Mucosa of rectum (tissue), 2 donors: ENCODE measurements around the gene FGR.

Experiments
- H3K27ac ChIP-seq, 2 donors: one replicate each; pipeline ENCODE4 v1.7.0; 2013; ENCODE audit warnings: inconsistent platforms in 2 of 2, low read depth in 2 of 2, low read length in 2 of 2
- H3K27me3 ChIP-seq, 2 donors: one replicate each; pipeline ENCODE4 v1.7.0; 2013; ENCODE audit warnings: low read length in 2 of 2; ENCODE audit not compliant: control insufficient read depth in 2 of 2, insufficient read depth in 2 of 2
- H3K36me3 ChIP-seq, 2 donors: one replicate each; pipeline ENCODE4 v1.7.0; 2013; ENCODE audit warnings: low read length in 2 of 2; ENCODE audit not compliant: control insufficient read depth in 2 of 2, insufficient read depth in 2 of 2
- H3K4me1 ChIP-seq, 2 donors: one replicate each; pipeline ENCODE4 v1.7.0; 2013; ENCODE audit warnings: low read length in 2 of 2, mild to moderate bottlenecking in 1 of 2; ENCODE audit not compliant: control insufficient read depth in 2 of 2, insufficient read depth in 2 of 2
- H3K4me3 ChIP-seq, 2 donors: one replicate each; pipeline ENCODE4 v1.7.0; 2013; ENCODE audit warnings: low read length in 2 of 2
- H3K9ac ChIP-seq, 2 donors: one replicate each; pipeline ENCODE4 v1.7.0; 2013; ENCODE audit warnings: low read length in 2 of 2, low read depth in 1 of 2, mild to moderate bottlenecking in 1 of 2
- H3K9me3 ChIP-seq, 2 donors: one replicate each; pipeline ENCODE4 v1.7.0; 2013; ENCODE audit warnings: low read length in 2 of 2; ENCODE audit not compliant: control insufficient read depth in 2 of 2
- donor health status: healthy.
- donor health status: Normal muscosa, but diverticular disease.

Gene FGR

DNA sequence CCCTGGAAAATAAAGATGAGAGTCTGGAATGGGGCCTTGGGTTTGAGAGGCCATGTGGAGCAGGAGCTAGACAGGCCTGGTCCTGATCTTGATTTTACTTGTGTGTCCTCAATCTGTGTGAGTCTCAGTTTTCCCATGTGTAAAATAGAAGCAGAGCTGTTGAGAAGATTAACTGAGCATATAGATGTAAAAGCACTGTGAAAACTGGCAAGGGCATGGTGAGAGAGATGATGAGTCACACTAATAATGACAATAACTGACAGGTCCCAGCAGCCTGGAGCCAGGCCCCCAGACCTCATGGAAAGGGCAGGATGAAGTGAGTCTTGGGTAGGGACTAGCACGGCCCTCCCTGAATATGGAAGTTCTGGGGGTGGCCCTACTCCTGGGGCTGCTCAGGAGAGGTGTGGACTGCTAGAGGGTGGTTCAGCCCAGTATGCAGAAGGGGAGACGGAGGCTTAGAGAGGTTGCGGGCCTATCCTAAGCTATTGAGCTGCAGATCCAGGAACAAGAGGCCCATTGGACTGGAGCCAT is 28.2 kb downstream of the FGR start:
- Histone ChIP-seq H3K9me3 (no peaks in the 10 kb centered on the region), H3K27ac (no peak overlapping the region), H3K36me3 (no peaks in the 10 kb centered on the region), H3K4me1 (peaks cover 7 to 11% of the 10 kb centered on the region in 2 donors), H3K27me3 (no peaks in the 10 kb centered on the region), H3K4me3 (no peak overlapping the region), H3K9ac (no peak overlapping the region)

DNA sequence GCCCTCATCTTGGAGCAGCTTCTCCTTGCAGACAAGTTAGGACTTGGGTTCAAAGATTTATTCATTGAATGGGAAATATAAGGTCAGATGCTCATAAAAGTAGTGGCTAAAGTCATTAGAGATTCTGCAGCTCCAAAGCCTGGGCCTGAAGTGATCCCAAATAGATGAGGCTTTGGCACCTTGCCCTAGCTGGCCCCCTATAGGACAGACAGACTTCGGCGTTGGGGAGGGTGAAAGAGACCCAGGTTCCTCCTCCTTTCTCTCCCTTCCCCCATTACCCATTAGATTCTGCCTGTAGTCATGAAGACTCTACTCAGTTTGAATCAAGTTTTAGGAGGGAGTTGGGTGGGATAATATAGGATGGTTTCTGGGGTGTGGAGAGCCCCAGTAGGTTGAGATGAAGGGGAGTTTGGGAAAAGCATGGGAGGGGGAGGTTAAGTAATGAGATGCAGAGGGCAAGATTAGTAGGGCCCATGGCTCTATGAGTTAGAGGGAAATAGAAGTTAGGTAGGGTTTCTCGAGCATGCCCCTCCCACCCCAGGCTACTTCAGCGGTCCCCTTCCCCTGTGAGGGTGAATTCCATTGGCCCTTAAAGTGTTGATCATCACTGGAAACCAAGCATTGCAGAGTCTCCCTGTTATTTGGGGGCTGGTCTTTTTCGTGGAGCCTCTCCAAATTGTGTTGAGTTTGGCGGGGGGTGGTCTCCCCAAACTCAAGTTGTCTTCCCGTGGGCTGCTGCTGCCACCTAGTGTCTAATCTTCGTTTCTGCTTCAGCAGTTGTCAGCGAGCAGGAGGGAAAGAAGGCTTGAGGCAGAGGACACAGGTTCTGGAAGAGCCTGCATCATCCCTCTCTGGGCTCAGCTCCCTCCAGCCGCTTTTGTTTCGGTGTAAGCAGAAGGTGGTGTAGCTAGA is 28.9 kb downstream of the FGR start:
- Histone ChIP-seq H3K36me3 (no peaks in the 10 kb centered on the region), H3K9ac (no peak overlapping the region), H3K27me3 (no peaks in the 10 kb centered on the region), H3K27ac (no peak overlapping the region), H3K4me3 (no peak overlapping the region), H3K4me1 (peaks cover 12 to 13% of the 10 kb centered on the region in 2 donors), H3K9me3 (no peaks in the 10 kb centered on the region)

DNA sequence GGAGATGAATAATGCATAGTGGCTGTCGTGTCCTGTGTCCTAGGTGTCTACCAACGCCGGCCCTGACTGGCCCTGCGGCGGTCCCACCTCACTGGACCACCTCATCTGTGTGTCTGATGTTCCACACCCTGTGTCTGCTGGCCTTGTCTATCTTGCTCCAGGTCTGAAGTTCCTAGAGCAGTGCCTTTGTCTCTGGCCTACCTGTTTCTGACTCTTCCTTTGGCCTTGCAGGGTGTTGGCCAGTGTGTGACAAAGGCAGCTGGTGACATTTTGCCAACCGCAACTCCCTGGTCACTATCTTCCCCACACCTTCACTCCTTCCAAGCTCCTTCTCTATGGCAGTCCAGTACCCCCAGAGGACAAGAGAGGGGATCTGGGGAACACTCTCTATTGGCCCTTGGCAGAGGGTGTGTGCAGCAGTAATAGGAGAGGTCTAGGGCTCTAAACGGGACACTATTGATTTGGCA is 29.7 kb downstream of the FGR start:
- Histone ChIP-seq H3K27ac (no peak overlapping the region), H3K36me3 (no peaks in the 10 kb centered on the region), H3K4me3 (no peak overlapping the region), H3K9me3 (no peaks in the 10 kb centered on the region), H3K4me1 (peaks cover 13 to 14% of the 10 kb centered on the region in 2 donors), H3K9ac (no peak overlapping the region), H3K27me3 (no peaks in the 10 kb centered on the region)

DNA sequence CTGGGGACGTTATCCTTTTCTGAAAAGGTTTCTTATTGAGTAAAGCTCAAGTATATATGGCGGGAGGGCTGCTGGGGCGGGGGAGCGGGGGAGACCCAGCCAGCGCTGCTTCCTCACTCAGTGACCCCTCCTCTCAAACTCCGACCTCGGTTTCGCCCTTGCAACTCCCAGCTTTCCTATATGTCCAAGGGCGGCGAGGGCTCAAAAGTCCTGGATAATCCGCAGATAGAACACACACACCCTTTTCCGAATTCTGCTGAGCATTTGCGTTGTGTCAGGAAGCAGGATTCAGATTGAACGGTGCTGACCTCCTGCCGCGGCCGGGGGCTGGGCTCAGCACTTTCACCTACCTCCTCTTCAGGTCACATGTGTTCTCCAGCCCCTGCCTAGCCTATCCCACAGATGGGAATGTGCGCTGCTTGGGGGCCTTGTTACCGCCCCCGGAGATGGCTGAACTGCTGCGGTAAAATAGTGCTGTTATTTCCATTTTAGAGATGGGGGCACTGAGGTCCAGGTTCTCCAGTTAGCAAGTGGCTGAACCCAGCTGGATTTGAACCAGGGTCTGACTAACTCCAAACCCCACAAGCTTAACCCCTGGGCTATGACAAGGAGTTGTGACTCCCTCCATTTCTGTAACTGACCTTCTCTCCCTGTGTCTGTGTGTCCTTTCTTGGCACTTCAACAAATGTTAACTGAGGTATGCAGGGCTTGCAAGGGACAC is 30.2 kb downstream of the FGR start:
- Histone ChIP-seq H3K27ac (peak overlapping the region in 1 of 2 donors; percentile 94), H3K4me1 (peaks cover 14 to 17% of the 10 kb centered on the region in 2 donors)

DNA sequence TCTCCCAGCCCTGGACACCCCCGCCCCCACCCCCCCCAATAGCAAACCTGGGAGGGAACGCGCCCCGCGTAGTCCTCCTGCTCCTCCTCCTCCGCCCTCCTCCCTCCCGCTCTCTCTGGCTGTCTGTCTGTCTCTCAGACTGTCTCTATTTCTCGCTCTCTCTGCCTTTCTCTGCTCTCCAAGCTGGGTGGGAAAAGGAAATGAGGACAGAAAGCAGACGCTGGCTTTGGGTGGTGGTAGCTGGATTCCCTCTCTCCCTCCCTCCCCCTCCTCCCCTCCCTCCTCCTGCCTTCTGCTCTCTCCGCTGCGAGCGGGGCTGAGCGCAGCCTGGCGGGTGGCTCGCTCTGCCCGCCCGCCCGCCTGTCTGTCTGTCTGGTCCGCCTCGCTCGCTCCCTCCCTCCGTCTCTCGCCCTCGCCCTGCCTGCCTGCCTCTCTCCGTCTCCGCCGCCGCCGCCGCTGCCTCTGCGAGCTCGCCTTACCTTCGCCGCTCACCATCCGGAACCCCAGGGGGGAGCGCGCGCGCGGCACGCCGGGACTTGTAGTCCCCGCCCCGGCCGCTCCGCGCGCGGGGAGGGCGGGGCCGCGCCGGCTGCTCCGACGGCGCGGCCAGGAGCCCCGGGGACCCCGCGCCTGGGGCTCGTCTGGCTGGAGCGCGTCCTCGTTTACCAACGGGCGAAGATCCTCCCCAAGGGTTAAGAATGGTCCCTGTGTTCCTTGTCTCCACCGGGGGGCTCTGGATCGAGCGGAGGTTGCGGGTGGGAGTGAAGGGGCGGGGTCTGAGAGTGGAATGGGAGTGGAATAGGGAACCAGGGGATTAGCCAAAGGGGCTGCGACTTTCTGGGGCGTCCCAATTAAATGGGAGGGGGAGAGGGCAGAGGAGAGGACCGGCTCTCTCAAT is 31.1 kb downstream of the FGR start, which contains the start of gene AHDC1:
AHDC1 (minus strand) TSS at position 464 of the 898 bp plus-strand sequence. CDS start 52,029 bp downstream, outside the sequence.
- H3K27ac ChIP-seq: peak within 1 kb of the TSS; percentile 94 to 96
- H3K4me1 ChIP-seq: peaks cover 18 to 25% of the 10 kb centered on the region in 2 donors

More for the DNA sequence above, 30.2 kb downstream of the FGR start:
- Histone ChIP-seq H3K9ac (no peak overlapping the region), H3K4me3 (no peak overlapping the region), H3K9me3 (no peaks in the 10 kb centered on the region), H3K36me3 (no peaks in the 10 kb centered on the region), H3K27me3 (no peaks in the 10 kb centered on the region)

DNA sequence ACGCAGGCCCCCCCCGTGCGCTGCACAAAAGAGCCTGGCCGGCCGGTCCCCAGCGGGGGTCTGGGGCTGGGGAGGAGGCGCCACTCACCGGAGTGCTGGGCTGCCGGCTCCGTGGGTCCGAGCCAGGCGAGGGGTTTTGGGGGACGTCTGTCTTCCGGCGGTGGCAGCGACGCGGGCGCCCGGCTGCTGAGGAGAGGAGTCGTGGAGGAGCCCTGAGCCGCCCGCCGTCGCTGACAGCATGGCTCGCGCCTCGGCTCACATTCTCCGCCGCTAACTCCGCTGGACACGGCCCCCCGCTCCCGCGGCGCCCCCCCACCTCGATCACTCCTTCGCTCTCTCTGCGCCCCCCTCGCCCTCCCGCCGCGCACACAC is 31.7 kb downstream of the FGR start:
- Histone ChIP-seq H3K36me3 (no peaks in the 10 kb centered on the region), H3K9me3 (no peaks in the 10 kb centered on the region), H3K27ac (peak overlapping the region; percentile 94 to 96), H3K27me3 (no peaks in the 10 kb centered on the region), H3K4me3 (peak overlapping the region; percentile 85 to 96), H3K9ac (peak overlapping the region; percentile 65 to 87), H3K4me1 (peaks cover 22 to 30% of the 10 kb centered on the region in 2 donors)

More for the DNA sequence above, 31.1 kb downstream of the FGR start, which contains the start of gene AHDC1:
- H3K27me3 ChIP-seq: no peaks in the 10 kb centered on the region
- H3K36me3 ChIP-seq: no peaks in the 10 kb centered on the region
- peak within 1 kb of the TSS; percentile 65 to 87 for H3K9ac ChIP-seq
- peak within 1 kb of the TSS; percentile 85 to 96 for H3K4me3 ChIP-seq
- no peaks in the 10 kb centered on the region for H3K9me3 ChIP-seq

DNA sequence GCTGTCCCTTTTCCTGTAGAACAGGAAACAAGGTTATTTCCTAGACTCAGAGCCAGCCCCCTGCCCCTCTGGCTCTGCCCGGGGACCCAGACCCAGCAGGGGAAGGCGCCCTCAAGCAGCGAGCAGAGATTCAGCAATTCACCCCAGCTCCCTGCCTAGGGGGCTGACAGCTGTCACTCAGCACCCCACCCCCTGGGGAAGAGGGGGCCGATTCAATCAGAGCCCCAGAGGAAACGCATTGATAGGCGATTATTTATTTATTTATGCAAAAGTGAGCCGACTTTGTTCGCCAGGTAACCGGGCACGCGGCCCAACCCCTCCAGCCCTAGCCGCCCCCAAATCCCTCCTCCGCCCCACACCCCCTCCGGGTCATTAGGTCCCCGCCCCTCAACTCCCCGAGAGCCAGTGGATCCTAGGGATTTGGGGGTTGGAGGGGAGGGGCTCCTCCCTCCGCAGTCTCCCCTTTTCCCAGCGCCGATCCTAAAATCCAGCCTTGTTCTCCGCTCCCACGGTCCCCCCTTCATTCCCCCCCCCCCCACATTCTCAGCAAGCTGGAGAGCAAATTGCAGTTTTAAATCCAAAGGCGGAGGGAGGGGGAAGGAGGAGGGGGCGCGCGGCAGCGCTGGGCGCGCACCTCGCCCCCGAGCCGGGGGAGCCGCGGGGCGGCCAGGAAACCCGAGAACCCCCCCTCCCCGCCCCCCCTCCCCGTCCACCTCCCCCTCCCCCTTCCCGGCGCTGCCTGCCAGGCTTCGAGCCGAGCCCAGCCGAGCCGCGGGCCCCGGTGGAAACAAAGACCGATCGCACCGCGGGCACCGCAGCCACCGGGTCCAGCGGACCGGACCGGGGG is 32.3 kb downstream of the FGR start:
- Histone ChIP-seq H3K27me3 (no peaks in the 10 kb centered on the region), H3K4me3 (peak overlapping the region; percentile 85 to 96), H3K27ac (peak overlapping the region; percentile 94 to 96), H3K9ac (peak overlapping the region; percentile 65 to 87), H3K36me3 (no peaks in the 10 kb centered on the region), H3K4me1 (peaks cover 22 to 33% of the 10 kb centered on the region in 2 donors), H3K9me3 (no peaks in the 10 kb centered on the region)

DNA sequence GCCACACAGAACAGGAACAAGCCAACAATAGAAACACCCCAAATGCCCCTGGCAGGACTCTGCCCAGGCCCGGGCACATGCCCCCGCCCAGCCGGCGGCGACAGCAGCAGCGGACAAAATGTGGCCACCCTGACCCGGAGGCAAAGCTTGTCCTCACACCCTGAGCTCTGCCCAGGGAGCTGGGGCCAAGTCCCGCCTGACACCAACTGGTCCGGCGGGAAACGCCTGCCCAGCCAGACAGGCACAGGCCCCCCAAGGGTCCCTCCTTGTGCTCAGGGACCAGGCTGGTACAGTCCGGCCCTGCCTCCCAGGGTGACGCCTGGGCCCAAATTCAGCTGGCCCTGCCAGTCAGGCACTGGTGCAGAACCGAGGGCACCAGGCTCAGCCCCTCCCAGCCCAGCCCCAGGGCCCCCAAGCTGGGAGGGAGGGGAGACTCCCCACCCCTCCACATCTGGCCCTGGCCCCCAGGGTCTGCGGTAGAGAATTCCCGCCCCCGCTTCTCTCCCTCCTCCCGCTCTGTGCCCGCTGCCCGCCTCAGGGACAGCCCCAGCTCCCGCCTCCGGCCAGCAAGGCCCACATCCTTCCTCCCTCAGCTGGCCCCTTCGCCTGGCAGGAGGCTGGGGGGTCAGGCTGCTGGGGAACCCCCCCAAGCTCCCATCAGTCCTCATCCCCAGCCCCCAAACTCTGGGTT is 33.1 kb downstream of the FGR start:
- Histone ChIP-seq H3K9ac (peak overlapping the region; percentile 41 to 55), H3K9me3 (no peaks in the 10 kb centered on the region), H3K4me1 (peaks cover 26 to 34% of the 10 kb centered on the region in 2 donors), H3K27ac (peak overlapping the region; percentile 57 to 68), H3K36me3 (no peaks in the 10 kb centered on the region), H3K27me3 (no peaks in the 10 kb centered on the region), H3K4me3 (peak overlapping the region; percentile 67 to 96)
